K562 (cell line): ENCODE measurements around the gene SLC1A2.

ENCODE experiments used
- BDP1 ChIP-seq: IDR thresholded peaks from 3 replicates; pipeline ENCODE4 v1.6.1; 2011; ENCODE audit not compliant: insufficient read length, insufficient read depth
- JUND ChIP-seq, 2 experiments: IDR thresholded peaks; 2 replicates in 1 of 2; 3 replicates in 1 of 2; pipeline ENCODE4 v1.6.1; 2011; ENCODE audit warnings: borderline replicate concordance in 2 of 2, low read depth in 2 of 2, low read length in 2 of 2, improper control_type of control experiment in 1 of 2, missing biosample characterization in 1 of 2, missing genetic modification characterization in 1 of 2, missing genetic modification reagents in 1 of 2
- NFE2 ChIP-seq: IDR thresholded peaks from 2 replicates; pipeline ENCODE4 v1.6.1; 2014; ENCODE audit warnings: antibody characterized with exemption, low read depth
- NR3C1 ChIP-seq: sonication (generic); formaldehyde crosslinking; IDR thresholded peaks from 2 replicates; pipeline ENCODE4 v1.8.1; 2022; ENCODE audit warnings: missing genetic modification reagents
- POLR2A ChIP-seq: fragments of 450-650 bp; conservative IDR thresholded peaks from 2 replicates; pipeline ENCODE4 v1.6.1; 2016
- SMARCA5 ChIP-seq: fragments of 450-650 bp; IDR thresholded peaks from 2 replicates; pipeline ENCODE4 v1.6.1; 2016
- YY1 ChIP-seq, 3 experiments: IDR thresholded peaks; 2 replicates each; pipeline ENCODE4 v1.6.1; 2011; ENCODE audit warnings: low read length in 2 of 3, mild to moderate bottlenecking in 2 of 3, moderate library complexity in 2 of 3, borderline replicate concordance in 1 of 3, control low read depth in 1 of 3, low read depth in 1 of 3; ENCODE audit not compliant: insufficient read depth in 3 of 3, insufficient replicate concordance in 2 of 3, control insufficient read depth in 1 of 3, insufficient read length in 1 of 3; ENCODE audit errors: extremely low read depth in 1 of 3
- ZHX1 ChIP-seq: fragments of 150-350 bp; conservative IDR thresholded peaks from 2 replicates; pipeline ENCODE4 v1.6.1; 2014; ENCODE audit warnings: low read length
- ZKSCAN1 ChIP-seq: fragments of 150-350 bp; IDR thresholded peaks from 2 replicates; pipeline ENCODE4 v1.6.1; 2016; ENCODE audit warnings: low read depth, low read length
- ZNF121 ChIP-seq: sonication (generic); formaldehyde crosslinking; conservative IDR thresholded peaks from 2 replicates; pipeline ENCODE4 v1.8.0; 2022; ENCODE audit warnings: missing genetic modification reagents
- ZNF766 ChIP-seq: fragments of 200-800 bp; sonication (Bioruptor generic); conservative IDR thresholded peaks from 2 replicates; pipeline ENCODE4 v1.6.1; 2016; ENCODE audit warnings: missing genetic modification characterization, missing compliant biosample characterization
- TF ChIP-seq, protein P1 (sequence below), 2 experiments: fragments of 450-650 bp; conservative IDR thresholded peaks; 2 replicates each; pipeline ENCODE4 v1.6.1; 2017; ENCODE audit warnings: mild to moderate bottlenecking in 2 of 2, moderate library complexity in 2 of 2

DNA sequence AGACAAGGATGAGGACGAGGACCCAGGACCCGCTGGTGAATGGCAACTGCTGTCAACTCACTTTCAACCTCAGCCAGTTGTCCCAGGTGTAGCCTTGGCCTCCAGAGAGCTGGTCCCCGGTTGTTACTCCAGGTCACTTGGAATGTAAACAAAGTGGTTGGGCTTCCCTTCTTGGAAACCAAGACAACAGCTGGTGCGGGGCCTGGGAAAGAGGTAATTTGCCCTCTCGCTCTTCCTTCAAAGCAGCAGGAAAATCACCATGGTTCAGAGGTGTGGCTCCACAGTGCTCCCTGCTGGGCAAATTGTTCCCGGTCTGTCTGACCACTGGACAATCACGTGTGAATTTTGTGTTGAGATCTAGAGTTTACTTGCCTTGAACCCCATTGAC lies 15.0 kb downstream of the SLC1A2 start:
- TF ChIP-seq ZNF766 (no peak), BDP1 (no peak), ZNF121 (CRISPR knock-in tag) (no peak), SMARCA5 (no peak), ZKSCAN1 (no peak), POLR2A (no peak), NR3C1 (CRISPR knock-in tag) (no peak), ZHX1 (no peak), YY1 (IDR thresholded peaks at IDR 0.05; ENCODE audit: borderline replicate concordance in 1 of 3, control insufficient read depth in 1 of 3, extremely low read depth in 1 of 3, insufficient read depth in 3 of 3, insufficient read length in 1 of 3, insufficient replicate concordance in 2 of 3, low read depth in 1 of 3, low read length in 2 of 3) (no peak), NFE2 (no peak), JUND (IDR thresholded peaks at IDR 0.05; ENCODE audit: borderline replicate concordance, low read depth, low read length) (no peak), JUND (tag; IDR thresholded peaks at IDR 0.05; ENCODE audit: borderline replicate concordance, low read depth, low read length) (no peak)
- TF ChIP-seq, protein P1, sequence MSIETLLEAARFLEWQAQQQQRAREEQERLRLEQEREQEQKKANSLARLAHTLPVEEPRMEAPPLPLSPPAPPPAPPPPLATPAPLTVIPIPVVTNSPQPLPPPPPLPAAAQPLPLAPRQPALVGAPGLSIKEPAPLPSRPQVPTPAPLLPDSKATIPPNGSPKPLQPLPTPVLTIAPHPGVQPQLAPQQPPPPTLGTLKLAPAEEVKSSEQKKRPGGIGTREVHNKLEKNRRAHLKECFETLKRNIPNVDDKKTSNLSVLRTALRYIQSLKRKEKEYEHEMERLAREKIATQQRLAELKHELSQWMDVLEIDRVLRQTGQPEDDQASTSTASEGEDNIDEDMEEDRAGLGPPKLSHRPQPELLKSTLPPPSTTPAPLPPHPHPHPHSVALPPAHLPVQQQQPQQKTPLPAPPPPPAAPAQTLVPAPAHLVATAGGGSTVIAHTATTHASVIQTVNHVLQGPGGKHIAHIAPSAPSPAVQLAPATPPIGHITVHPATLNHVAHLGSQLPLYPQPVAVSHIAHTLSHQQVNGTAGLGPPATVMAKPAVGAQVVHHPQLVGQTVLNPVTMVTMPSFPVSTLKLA (conservative IDR thresholded peaks at IDR 0.05) = no peak
